Smooth muscle cell (in vitro differentiated cells): Measurements from ENCODE around the gene ARMC9. TPM values are rescaled to one million over a fixed set of nuclear protein-coding genes. Genes with fewer than 3 reads are reported as not detected.

ENCODE experiments used
- DNase-seq: peaks from one replicate; lab custom pipeline; 2025; ENCODE audit not compliant: unreplicated experiment; lab: John Stamatoyannopoulos, UW
- H2AFZ ChIP-seq: fragments of 200-600 bp; sonication (generic); 2 replicates; pipeline ENCODE4 v1.6.0; 2016; ENCODE audit warnings: antibody characterized with exemption, low read depth, mild to moderate bottlenecking
- H3F3A ChIP-seq: fragments of 200-600 bp; sonication (generic); 2 replicates; pipeline ENCODE4 v1.6.0; 2017; ENCODE audit warnings: antibody characterized with exemption, low read depth
- H3K27ac ChIP-seq: fragments of 200-600 bp; sonication (generic); 2 replicates; pipeline ENCODE4 v1.5.1; 2016; ENCODE audit warnings: low read depth, mild to moderate bottlenecking
- H3K27me3 ChIP-seq: fragments of 200-600 bp; sonication (generic); 2 replicates; pipeline ENCODE4 v1.6.1; 2016; ENCODE audit warnings: low read depth, mild to moderate bottlenecking
- H3K36me3 ChIP-seq: fragments of 200-600 bp; sonication (generic); 2 replicates; pipeline ENCODE4 v1.5.1; 2016; ENCODE audit warnings: low read depth
- H3K4me1 ChIP-seq: fragments of 200-600 bp; sonication (generic); 2 replicates; pipeline ENCODE4 v1.5.1; 2016; ENCODE audit warnings: low read depth
- H3K4me2 ChIP-seq: fragments of 200-600 bp; sonication (generic); 2 replicates; pipeline ENCODE4 v1.6.0; 2016; ENCODE audit warnings: mild to moderate bottlenecking
- H3K4me3 ChIP-seq: fragments of 200-600 bp; sonication (generic); 2 replicates; pipeline ENCODE4 v1.5.1; 2016; ENCODE audit warnings: mild to moderate bottlenecking
- H3K79me2 ChIP-seq: fragments of 200-600 bp; sonication (generic); 2 replicates; pipeline ENCODE4 v1.6.0; 2016; ENCODE audit warnings: low read depth, mild to moderate bottlenecking
- H3K9ac ChIP-seq: fragments of 200-600 bp; sonication (generic); 2 replicates; pipeline ENCODE4 v1.6.0; 2016; ENCODE audit warnings: low read depth
- H3K9me3 ChIP-seq: fragments of 200-600 bp; sonication (generic); replicated peaks from 2 replicates; pipeline ENCODE4 v1.5.1; 2016; ENCODE audit warnings: low read depth
- H4K20me1 ChIP-seq: fragments of 200-600 bp; sonication (generic); 2 replicates; pipeline ENCODE4 v1.6.0; 2016; ENCODE audit warnings: low read depth
- CTCF ChIP-seq: fragments of 200-600 bp; sonication (generic); IDR thresholded peaks from 2 replicates; pipeline ENCODE4 v1.5.1; 2017; ENCODE audit warnings: borderline replicate concordance, mild to moderate bottlenecking, antibody characterized with exemption; ENCODE audit not compliant: insufficient read depth, poor library complexity, severe bottlenecking
- WGBS: methylation state at CpG from one replicate; pipeline ENCODE4 v1.1.7; 2016; ENCODE audit warnings: low lambda C conversion rate; 5-methylcytosine and 5-hydroxymethylcytosine counted together
- polyA plus RNA-seq: library from polyadenylated mRNA; unstranded; fragments of >200 nt; fragmentation: Nextera tagmentation; extraction: Ambion mirVana; gene quantifications from 2 replicates; pipeline ENCODE4 v1.2.1, GENCODE V29; 2016
- total RNA-seq: library from RNA; depleted of rRNA; stranded (reverse); fragments of >200 nt; gene quantifications from 2 replicates; pipeline ENCODE4 v1.2.3, GENCODE V29; 2014

ARMC9 gene
- total and polyA plus RNA-seq, 2 experiments from 2014 or later, result 34.7 to 51.0 TPM

DNA sequence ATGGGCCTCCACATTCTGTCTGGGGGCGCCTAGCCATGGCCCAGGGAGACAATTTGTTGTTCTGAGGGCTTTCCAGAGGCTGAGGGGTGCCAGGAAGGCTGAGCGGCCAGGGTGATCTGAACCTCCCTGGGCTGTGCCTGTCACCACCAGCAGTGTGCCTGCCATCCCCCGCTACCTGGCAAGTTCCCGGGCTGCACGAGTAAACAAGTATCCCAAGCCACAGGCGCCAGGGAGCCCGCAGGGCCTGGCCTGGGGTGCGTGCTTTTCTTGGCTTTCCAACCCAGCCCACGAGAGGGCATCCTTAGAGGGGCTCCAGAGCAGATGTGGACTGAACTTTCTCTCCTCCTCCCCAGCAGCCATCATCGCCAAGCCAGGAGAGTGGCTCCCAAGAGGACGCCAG lies 162.0 kb downstream of the ARMC9 start:
- no peak for DNase-seq
- 87% methylated on average over 11 of the region's 11 CpGs for WGBS
- no peak overlapping the region for H2AFZ ChIP-seq

GRCh38 chr2:231360881-231361371 lies 162.5 kb downstream of the ARMC9 start:
- Histone ChIP-seq H3K9ac (no peak overlapping the region), H3K4me3 (no peak overlapping the region), H4K20me1 (no peaks in the 10 kb centered on the region), H3F3A (peaks cover 12% of the 10 kb centered on the region), H3K79me2 (no peaks in the 10 kb centered on the region), H3K4me1 (peaks cover 12% of the 10 kb centered on the region), H3K27me3 (no peaks in the 10 kb centered on the region), H3K36me3 (no peaks in the 10 kb centered on the region), H2AFZ (no peak overlapping the region), H3K4me2 (no peak overlapping the region), H3K27ac (no peak overlapping the region), H3K9me3 (no peaks in the 10 kb centered on the region)
- WGBS, result 98% methylated on average over 10 of the region's 13 CpGs
- DNase-seq, result no peak
- TF ChIP-seq CTCF, result no peak

More for the DNA sequence above, 162.0 kb downstream of the ARMC9 start:
- Histone ChIP-seq H3K9ac (no peak overlapping the region), H3K36me3 (no peaks in the 10 kb centered on the region), H3K9me3 (no peaks in the 10 kb centered on the region), H3K4me1 (peaks cover 7% of the 10 kb centered on the region), H3K27me3 (no peaks in the 10 kb centered on the region), H3K4me2 (no peak overlapping the region), H3K27ac (no peak overlapping the region), H3F3A (peaks cover 9% of the 10 kb centered on the region), H3K4me3 (no peak overlapping the region), H4K20me1 (no peaks in the 10 kb centered on the region), H3K79me2 (no peaks in the 10 kb centered on the region)
- no peak for TF ChIP-seq CTCF

DNA sequence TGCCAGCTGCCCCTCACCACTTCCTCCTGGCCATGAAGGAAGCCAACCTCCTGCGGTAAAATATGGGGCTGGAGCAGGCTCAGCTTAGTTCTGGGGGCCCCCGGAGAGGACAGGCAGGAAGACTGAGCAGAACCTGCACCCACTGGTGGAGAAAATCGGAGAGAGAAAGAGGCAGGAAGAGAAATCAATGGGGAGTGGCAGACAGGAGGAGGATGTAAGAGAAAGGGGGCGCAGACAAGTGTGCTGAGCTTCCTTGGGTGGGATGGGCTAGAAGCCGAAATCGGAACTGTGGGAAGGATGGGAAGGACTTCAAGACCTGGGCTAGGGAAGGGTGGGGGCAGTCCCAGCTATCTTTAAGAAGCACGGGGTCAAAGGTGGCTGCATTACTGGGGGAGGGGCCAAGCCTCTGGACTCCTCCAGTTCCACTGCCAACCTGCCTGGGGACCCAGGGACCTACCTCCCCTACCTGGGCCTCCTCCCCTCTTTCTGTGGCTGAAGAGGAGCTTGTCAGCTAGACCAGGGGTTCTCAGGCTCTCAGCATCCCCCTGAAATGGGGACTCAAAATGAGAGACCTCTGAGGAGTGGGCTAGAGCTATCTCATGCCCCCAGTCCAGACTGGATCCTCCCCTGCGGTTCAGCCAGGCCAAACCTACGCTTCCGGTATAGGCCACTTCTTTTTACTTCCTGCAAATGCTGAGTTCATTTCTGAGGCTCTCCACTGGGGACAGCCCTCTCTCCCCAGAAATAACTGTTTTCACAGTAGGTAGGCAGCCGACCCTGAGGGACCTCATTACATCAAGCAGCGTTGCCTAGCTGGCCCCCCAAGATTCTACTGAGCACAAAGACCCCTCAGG lies 163.5 kb downstream of the ARMC9 start:
- Histone ChIP-seq H3K36me3 (no peaks in the 10 kb centered on the region), H2AFZ (no peak overlapping the region), H3K79me2 (no peaks in the 10 kb centered on the region), H3K9me3 (no peaks in the 10 kb centered on the region), H3F3A (peaks cover 13% of the 10 kb centered on the region), H3K27me3 (no peaks in the 10 kb centered on the region), H3K4me1 (peaks cover 12% of the 10 kb centered on the region), H3K9ac (no peak overlapping the region), H3K4me3 (no peak overlapping the region), H3K27ac (no peak overlapping the region), H3K4me2 (no peak overlapping the region), H4K20me1 (no peaks in the 10 kb centered on the region)
- no peak for TF ChIP-seq CTCF
- WGBS, result 97% methylated on average over 12 of the region's 12 CpGs
- DNase-seq, result no peak
